Activated CD8-positive, alpha-beta memory T cell treated with anti-CD3 and anti-CD28 coated beads for 1 hour (primary cell): Measurements from ENCODE around the gene ENHO.
"Not testable (repeated sequence)": the region's sequence is repeated elsewhere in the genome, so short reads cannot be mapped to it uniquely, and the experiment has no call there.

Source experiments
- DNase-seq, 2 donors: peaks; one replicate each; pipeline ENCODE4 v3.0.0-alpha.2; 2020; ENCODE audit warnings: low read depth in 1 of 2; ENCODE audit errors: extremely low read depth in 1 of 2

Gene ENHO

DNA sequence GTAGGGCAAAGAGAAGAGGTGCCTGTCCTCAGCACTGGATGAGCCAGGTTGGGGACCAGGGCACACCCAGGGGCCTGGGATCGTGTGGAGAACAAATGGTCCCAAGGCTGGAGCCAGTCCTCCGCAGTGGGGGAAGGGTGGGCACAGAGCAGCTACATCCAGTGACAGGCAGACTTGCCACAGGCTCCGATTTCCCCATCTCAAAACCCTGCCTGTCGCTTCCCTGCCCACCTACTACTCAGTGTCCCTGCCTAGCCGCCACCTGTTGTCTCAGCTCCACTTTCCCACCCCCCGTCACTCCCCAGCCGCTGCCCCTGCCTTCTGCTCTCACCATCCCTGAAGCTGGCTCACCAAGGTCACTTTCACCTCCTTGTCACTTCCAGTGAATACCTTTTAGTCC lies 13.9 kb upstream of the ENHO start:
- DNase-seq: no peak

GRCh38 chr9:34532041-34532440 lies 9.3 kb upstream of the ENHO start:
- DNase-seq: not testable (repeated sequence)

GRCh38 chr9:34526026-34526425 lies 3.2 kb upstream of the ENHO start:
- DNase-seq: no peak

DNA sequence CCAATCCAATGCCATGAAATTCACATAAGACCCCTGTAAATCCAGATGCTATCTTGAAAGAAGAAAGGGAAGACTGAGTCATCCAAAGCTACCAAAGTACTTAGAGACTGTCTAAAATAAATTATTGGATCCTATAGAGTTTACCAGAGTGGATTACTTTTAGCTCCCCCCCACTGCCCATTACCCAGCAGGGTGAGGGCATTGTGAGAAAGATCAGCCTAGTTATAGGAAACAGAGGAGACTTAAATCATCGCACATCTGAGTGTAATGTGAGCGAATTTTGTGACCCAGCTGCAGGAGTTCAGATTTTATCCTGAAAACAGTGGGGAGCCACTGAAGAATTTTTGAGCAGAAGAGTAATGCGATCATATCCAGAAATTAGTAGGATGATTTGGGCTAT lies 1.6 kb upstream of the ENHO start:
- DNase-seq: no peak

DNA sequence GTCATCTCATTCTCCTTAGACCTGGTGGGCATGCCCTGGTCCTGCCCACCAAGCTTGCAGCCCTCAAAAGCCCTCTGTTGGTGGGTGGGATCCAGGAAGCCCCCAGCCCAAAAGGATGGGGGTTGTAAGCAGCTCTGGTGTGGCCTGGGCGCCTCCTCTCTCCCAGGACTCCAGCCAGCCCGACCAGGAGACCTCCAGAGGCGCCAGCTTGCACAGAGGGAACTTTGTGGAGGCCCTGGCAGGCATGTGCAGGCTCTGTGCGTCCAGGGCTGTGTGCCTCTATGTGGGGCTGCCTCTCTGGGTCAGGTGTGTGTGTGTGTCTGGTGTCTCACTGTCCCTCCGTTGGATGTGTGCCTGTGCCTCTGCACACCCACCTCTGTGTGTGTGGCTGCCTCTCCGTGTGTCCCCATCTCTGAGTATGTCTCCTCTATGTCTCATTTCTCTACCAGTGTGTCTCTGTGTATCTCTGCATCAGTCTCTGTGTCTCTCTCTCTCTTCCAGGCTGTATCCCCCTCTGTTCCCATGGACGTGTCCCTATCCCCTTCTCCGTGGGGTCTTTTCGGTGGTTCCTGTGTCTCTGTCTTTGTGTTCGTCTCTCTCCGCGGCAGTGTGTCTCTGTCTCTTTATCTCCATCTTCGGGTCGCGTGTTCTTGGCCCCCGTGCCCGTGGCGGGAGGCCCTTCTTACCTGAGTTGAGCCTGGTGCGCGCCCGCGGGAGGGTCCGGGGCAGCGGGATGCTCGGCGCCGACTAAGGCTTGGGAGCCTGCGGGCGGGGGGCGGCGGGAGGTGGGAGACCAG lies 501 bp downstream of the ENHO start:
- DNase-seq: no peak

DNA sequence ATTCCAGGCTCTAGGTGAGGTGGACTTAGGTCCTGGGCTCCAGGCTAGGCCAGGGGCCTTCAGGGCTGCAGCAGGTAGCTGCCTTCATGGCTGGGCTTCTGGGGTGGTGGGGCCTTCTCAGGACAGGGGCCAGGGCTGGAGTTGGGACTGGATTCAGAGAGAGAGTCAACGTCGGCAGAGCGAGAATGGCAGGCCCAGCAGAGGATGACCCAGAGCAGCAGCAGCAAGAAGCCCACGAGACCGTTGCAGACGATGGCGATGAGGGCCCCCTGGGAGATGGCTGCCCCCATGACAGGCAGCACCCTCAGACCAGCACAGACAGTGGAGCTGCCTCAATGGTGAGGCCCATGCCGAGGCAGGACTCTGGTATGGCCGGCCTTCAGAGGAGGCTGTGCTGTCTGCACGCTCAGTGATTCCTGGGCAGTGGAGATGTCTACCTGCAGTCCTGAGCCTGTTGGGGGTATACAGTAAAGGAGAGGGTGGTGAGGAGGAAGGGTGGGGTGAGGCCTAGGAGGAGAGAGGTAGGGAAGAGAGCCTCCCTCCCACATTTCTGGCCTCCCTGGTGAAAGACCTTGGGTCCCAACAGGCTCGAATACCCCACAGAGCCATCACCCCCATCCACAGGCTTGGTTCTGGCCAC lies 1.3 kb downstream of the ENHO start:
- no peak for DNase-seq

DNA sequence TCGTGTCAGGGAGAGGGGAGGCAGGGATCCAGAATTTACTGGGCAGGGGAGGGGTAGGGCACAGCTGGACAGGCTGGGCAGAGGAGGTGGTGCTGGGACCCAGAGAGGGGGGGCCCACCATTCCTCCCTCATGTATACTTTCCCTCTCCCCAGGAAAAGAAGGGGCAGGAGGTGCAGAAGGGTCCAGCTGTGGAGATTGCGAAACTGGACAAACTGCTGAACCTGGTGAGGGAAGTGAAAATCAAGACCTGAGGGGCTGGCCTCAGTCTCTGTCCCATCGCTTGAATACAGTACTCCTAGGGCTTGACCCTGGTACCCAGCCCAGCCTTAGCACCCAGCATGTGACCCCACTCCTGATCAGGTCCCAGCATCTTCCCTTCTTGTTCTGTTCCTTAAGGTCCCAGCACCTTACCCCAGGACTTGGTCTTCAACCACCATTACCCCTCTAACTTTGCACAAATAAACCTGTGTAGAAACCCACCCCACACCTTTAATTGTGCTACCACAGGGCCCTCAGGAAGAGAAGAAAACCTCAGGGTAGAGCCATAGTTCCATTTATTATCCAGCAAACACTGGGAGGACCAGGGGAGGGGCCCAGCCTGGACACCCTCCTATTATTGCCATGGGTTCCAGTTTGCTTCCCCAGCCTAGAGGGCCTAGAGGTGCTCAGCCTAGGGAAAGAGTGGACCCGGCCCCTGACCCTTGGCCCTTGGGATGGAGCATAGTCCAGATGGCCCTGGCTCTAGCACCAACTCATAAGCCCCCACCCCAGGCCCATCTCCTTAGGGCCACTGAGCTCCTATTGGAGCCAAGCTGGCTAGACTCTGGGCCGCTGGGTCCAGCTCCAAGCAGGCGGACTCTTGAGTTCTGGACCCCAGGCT lies 2.0 kb downstream of the ENHO start:
- no peak for DNase-seq

- no peak for DNase-seq
These were observed 2.7 kb downstream of the ENHO start for GRCh38 chr9:34520096-34520495.

- no peak for DNase-seq
These were observed 3.3 kb downstream of the ENHO start for GRCh38 chr9:34519321-34520020.

- DNase-seq: no peak
These were observed 3.9 kb downstream of the ENHO start for GRCh38 chr9:34518896-34519295.

DNA sequence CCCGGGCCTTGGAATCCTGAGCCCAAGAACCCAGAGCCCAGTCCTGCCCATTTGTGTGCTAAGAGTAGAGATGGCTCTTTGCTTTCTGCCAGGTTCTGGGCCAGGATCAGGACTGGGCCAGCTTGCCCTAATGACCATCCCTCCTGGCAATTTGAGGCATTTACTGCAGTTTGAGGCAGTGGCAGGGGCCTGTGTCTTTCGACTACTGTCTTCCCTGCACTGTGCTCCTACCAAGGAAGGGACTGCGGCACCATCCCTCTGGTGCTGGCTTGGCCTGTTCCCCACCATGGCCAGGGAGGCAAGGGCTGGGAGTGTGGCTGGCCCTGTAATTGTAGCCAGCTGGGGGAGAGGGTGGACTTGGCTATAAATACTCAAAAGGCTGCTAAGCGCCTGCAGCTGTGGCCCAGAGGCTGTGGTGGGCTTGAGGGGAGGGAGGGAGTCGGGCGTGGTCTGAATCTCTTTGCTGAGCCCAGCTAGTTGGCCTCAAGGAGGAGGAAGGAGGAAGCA lies 4.6 kb downstream of the ENHO start:
- no peak for DNase-seq

GRCh38 chr9:34517185-34517584 lies 5.6 kb downstream of the ENHO start:
- DNase-seq: no peak

DNA sequence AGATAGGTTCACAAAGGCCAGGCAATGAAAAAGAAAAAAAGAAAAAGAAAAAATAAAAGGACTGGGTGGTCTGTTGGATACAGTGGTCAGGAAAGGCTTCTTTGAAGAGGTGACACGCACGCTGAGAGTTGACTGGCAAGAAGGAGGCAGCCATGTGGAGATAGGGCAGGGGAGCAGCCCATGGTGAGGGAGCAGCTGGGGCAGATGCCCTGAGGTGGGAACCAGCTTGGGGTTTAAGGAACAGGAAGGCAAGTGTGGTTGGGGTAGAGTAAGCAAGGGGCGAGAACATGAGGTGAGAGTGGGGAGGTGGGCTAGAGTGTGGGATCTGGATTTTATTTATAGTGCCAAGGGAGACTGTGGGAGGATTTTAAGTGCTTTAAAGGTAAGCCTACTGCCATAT lies 6.8 kb downstream of the ENHO start:
- DNase-seq: no peak

DNA sequence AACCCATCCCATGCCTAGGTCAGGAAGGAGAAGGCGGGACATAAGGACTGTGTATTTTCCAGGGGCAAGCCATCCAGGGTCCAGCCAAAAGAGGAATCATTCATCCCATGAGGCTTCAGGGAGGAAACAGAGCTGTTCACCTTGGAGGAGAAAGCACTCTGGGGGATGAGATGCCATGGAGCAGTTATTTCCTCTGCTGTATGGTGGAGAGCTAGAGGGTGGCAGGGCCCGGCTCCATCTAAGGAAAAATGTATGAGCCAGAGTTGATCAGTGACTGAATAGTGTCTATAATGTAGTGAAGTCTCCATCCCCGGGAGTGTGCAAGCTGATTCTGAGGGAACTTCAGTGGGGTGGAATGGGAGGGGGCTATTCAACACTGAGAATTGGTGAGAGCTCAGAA lies 8.0 kb downstream of the ENHO start:
- DNase-seq: no peak

DNA sequence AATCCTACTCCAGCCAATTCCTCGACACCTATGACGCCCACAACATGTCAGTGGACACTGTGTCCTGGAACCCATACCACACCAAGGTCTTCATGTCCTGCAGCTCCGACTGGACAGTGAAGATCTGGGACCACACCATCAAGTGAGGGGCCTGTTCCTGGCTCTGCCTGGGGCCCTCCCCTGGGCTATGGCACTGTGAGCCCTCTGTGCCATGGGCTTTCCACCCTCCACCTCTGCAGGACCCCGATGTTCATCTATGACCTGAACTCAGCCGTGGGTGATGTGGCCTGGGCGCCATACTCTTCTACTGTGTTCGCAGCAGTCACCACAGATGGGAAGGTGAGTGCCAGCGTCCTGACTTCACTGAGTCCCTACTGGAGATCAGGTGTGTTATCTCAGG lies 8.4 kb downstream of the ENHO start:
- DNase-seq: no peak

DNA sequence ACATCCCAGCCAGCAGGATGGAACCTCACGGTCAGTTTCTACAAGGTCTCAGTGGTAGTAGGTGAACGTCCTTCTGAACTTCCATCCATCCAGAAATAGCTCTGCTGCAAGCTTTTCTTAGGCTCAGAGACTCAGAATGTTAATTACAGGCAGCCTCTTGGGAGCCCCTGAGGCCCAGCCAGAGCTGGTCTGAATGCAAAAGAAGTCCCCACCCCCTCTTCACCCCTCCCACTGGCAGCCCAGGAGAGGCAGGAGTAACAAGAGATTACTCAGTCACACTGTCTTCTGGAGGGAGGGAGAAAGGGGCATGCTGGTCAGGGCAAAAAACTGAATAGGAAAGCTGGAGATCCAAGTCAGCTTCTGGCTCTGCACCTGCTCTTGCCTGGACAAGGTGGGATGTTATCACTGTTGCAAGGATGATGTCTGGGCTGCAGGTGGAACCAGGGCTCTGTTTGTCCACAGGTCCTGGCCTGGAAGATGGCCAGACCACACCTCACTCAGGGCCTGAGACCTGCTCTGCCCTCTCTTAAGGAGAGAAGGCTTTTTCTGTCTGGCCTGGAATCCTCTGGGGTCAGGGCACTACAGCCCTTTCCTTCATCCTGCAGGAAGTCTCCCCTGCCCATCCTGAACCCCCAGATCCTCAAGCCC lies 9.1 kb downstream of the ENHO start:
- DNase-seq: no peak

DNA sequence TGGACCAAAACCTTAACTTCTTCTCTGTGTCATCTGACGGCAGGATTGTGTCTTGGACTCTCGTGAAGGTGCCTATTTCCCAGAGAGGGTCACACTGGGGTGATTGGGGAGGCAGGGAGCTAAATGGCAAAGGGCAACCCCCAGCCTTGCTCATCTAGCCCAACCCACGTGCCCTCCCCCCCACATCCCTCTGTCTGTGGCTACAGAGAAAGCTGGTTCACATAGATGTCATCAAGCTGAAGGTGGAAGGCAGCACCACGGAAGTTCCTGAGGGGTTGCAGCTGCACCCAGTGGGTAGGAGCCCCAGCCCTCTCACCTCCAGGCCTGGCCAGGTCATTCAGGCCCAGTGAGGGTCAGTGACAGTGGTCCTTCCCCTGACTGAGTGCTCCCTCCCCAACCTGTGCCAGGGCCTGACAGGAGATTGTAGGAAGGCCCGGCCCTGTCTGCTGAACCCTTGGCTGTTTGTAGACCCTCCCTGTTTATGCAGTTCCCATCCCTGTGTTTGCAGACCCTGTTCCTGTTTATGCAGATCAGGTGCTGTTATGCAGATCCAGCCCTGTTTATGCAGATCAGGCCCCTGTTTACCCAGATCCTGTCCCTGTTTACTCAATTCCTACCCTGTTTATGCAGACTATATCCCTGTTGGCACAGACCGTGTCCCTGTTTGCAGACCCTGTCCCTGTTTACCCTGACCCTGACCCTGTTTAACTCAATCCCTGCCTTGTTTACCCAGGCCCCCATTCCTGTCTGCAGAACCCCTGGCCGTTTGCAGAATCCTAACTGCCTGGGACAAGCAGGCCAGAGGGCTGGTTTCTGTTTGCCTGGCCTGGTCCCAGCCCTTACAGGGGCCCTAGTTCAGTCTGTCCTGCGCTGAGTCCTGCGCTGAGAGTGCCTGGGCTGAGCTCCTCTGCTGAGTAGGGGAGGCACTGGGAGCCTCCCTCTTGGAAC lies 10.4 kb downstream of the ENHO start:
- DNase-seq: no peak

DNA sequence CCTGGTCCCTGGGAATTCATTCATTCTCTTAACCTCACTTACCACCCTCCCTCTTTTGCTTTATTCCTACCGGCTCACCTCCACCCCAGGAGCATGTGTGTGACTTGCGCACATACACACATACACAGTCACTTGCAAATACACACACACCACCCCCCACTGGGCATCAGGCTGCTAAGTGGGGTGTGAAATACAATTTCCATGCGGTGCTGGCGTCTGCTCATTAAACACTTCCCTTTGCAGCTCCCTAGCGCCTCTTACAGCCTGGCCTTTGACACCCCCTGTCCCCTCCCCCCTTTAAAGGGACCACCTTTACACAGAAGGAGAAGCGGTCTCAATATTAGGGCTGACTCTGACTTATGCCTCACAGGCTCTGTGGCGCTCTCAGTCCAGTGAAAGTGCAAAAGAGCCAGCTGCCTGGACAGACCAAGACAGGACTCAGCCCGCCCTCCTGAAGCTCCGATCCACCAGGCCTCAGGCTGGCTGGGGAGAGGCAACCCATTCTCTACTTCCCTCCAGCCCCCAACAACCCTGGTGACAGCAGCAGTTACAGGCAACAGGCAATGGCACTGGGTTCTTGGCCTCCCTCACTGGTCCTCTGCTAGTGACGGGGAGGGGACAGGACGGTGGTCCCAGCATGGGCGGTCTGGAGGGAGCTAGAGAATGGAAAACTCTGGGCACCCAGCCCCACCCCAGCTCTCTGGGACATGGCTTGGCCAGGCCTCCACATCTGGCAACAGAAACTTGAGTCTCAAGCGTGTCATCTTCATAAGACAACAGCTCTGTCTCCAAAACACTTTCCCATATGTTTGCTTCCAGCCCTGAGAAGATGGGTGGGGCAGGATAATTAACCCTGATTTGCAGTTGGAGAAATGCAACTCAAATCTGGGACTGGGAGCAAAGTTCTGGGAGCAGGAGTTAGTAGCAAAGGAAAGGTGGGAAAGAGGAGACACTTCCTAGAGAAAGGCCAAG lies 12.0 kb downstream of the ENHO start:
- no peak for DNase-seq
